T-helper 2 cell treated with Interferon-gamma antibody and Interleukin-4, amounts not matched to agents 5 μg/mL and 100 μg/mL, for 36 hours (primary cell): ENCODE results near the gene SUPT3H.

ENCODE experiments used
- DNase-seq: peaks from one replicate; pipeline ENCODE4 v3.0.0; 2021; ENCODE audit warnings: low spot score
- H3K27ac Mint-ChIP-seq: one replicate; pipeline ENCODE4 v1.8.0; 2021; ENCODE audit warnings: mild to moderate bottlenecking, mixed read lengths
- H3K27me3 Mint-ChIP-seq: one replicate; pipeline ENCODE4 v1.8.0; 2021; ENCODE audit warnings: low read depth, mixed read lengths
- H3K36me3 Mint-ChIP-seq: one replicate; pipeline ENCODE4 v1.8.0; 2021; ENCODE audit warnings: low read depth, mixed read lengths
- H3K4me1 Mint-ChIP-seq: one replicate; pipeline ENCODE4 v1.8.0; 2021; ENCODE audit warnings: low read depth, mixed read lengths
- H3K4me3 Mint-ChIP-seq: one replicate; pipeline ENCODE4 v1.8.0; 2022; ENCODE audit warnings: mild to moderate bottlenecking, moderate library complexity, mixed read lengths
- H3K9me3 Mint-ChIP-seq: one replicate; pipeline ENCODE4 v1.8.0; 2021; ENCODE audit warnings: mixed read lengths

The SUPT3H gene

DNA sequence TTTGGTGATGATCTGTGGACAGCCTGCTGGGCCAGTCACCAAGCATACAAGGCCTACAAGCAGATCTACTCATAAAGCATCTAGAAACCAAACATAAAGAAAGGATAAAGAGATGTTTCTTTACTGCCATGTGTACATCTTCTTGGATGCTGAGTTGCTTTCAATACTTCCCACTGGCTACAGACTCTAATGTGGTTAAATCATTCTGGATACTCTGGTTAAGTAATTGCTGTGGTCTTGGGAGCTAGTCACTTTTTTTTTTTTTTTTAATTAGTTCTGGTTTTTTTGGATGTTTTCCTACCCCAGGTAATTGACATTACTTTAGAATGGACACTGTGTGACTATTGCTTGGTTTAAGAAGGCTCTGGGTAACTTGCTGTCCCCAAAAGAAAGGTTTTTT is 265.0 kb downstream of the SUPT3H start:
- no peaks in the 10 kb centered on the region for H3K36me3 Mint-ChIP-seq
- no peaks in the 10 kb centered on the region for H3K9me3 Mint-ChIP-seq
- DNase-seq = no peak
- H3K27ac Mint-ChIP-seq = no peak overlapping the region
- H3K4me3 Mint-ChIP-seq = no peak overlapping the region
- H3K4me1 Mint-ChIP-seq = peaks cover 40% of the 10 kb centered on the region
- no peaks in the 10 kb centered on the region for H3K27me3 Mint-ChIP-seq

DNA sequence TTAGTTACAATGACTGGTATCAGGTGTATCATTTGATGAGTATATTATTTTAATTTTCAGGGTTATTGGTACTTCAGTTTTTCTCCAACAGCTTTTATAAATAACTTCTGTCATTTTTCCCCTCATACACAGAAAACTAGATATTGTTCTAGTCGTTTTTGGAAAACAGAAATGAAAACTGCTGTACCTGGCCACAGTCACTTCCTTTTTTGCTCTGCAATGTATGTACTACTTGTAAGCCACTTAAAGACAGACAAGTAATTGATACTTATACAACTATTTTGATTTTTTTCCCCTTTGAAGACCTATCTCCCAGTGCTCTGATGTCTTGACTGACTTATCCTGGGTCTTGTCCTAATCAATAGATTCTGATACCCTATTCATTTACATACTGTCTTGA is 268.2 kb downstream of the SUPT3H start:
- DNase-seq = no peak
- Mint-ChIP-seq H3K27ac (peak overlapping the region; percentile 15), H3K27me3 (no peaks in the 10 kb centered on the region), H3K36me3 (no peaks in the 10 kb centered on the region), H3K9me3 (no peaks in the 10 kb centered on the region), H3K4me3 (peak overlapping the region; percentile 41), H3K4me1 (peaks cover 19% of the 10 kb centered on the region)

DNA sequence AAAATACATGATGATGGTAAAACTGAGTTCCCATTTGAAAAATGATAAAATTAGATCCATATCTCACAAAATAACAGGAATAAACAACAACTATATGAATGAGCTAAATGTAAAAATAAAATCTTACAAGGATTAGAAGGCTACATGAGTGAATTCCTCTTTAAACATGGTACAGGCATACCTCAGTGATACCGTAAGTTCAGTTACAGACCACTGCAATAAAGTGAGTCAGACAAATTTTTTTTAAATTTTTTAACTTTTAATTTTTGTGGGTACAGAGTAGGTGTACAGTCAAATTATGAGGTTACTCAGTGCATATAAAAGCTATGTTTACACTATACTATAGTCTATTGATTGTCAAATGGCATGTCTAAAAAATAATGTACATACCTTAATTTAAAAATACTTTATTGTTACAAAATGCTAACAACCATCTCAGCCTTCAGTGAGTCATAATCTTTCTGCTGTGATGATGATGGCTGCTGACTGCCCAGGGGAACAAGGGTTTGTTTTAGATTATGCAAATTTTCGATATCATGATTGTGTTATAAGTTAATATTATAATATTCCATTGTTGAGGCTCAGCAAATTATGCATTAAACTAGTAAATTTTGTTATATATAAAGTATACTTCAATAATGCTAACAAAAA is 272.4 kb downstream of the SUPT3H start:
- H3K4me3 Mint-ChIP-seq = no peak overlapping the region
- H3K27ac Mint-ChIP-seq = no peak overlapping the region
- no peak for DNase-seq
- peaks cover 4% of the 10 kb centered on the region for H3K36me3 Mint-ChIP-seq
- H3K27me3 Mint-ChIP-seq = no peaks in the 10 kb centered on the region
- no peaks in the 10 kb centered on the region for H3K9me3 Mint-ChIP-seq
- peaks cover 16% of the 10 kb centered on the region for H3K4me1 Mint-ChIP-seq

DNA sequence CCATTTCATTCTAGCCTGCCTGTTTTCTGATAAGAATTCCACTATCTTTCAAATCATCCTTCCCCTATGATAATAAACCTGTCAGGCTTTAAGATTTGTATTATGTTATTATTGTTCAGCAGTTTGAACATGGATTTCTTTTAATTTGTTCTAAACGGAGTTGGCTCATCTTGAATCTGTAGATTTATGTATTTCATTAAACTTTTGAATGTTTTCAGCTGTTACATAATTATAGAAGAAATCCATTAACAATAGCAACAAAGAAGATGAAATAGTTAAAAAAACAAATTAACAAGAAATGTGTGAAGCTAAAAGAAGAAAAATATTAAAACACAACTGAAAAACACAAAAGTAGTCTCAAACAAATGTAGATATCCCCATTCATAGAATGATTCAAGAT is 273.3 kb downstream of the SUPT3H start:
- Mint-ChIP-seq H3K9me3 (peaks cover 4% of the 10 kb centered on the region), H3K4me3 (no peak overlapping the region), H3K4me1 (peaks cover 8% of the 10 kb centered on the region), H3K36me3 (peaks cover 4% of the 10 kb centered on the region), H3K27me3 (no peaks in the 10 kb centered on the region), H3K27ac (no peak overlapping the region)
- DNase-seq = no peak

DNA sequence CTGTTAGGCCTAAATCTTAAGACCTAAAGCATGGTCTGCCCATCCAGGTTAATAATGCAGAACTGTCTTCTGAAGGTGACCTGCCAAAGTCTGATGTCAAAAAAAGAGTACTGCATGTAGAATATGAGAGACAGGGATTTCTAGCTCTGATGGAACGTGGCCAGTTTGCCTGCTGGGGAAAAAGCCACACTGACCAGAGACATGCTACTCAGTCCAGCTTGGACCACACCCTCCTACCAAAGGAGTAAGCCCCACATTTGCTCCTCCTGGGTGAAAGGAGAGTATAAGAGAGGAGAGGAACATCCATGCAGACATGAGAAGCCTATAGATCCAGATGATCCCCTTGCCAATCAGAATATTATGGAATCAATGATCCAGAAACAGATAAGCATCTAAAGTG is 279.5 kb downstream of the SUPT3H start:
- Mint-ChIP-seq H3K4me1 (no peaks in the 10 kb centered on the region), H3K27ac (no peak overlapping the region), H3K36me3 (peaks cover 4% of the 10 kb centered on the region), H3K4me3 (no peak overlapping the region), H3K9me3 (peaks cover 4% of the 10 kb centered on the region), H3K27me3 (no peaks in the 10 kb centered on the region)
- DNase-seq = no peak

DNA sequence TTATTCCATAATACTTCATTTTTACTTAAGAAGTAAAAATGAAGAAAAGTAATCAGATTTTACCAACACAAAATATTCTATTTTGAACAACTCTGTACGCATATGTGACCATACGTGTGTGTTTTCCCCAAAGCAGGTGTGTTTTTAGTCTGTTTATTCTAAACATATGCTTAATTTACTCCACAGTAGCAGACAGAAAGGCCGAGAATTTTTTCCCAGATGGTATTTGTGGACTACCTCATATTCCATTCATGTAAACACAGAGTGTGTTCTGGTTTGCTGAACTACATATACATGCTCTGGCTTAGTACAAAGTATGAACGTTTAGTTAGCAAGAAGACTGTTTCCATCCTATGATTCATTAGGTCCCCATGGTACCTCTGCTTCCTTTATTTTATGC is 282.9 kb downstream of the SUPT3H start:
- DNase-seq = no peak
- H3K27me3 Mint-ChIP-seq = no peaks in the 10 kb centered on the region
- H3K4me3 Mint-ChIP-seq = no peak overlapping the region
- H3K27ac Mint-ChIP-seq = no peak overlapping the region
- peaks cover 4% of the 10 kb centered on the region for H3K36me3 Mint-ChIP-seq
- peaks cover under 1% of the 10 kb centered on the region for H3K9me3 Mint-ChIP-seq
- no peaks in the 10 kb centered on the region for H3K4me1 Mint-ChIP-seq

DNA sequence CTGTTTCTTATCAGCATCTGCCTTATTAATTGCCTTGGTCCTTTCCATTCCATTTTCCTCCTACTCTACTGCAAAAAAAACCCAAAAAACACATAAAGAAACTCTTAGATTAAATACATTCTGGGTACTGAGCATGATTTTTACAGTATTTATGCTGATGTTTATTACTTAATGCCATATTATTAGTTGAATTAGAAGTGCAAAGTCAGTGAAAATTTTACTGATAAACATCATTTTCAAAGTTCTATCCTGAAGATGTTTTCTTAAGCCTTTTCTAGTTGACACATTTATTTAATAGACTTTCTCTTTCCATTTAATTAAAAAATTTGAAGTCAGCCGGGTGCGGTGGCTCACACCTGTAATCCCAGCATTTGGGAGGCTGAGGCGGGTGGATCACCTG is 285.6 kb downstream of the SUPT3H start:
- Mint-ChIP-seq H3K36me3 (peaks cover 4% of the 10 kb centered on the region), H3K27ac (no peak overlapping the region), H3K4me3 (no peak overlapping the region), H3K27me3 (no peaks in the 10 kb centered on the region), H3K4me1 (no peaks in the 10 kb centered on the region), H3K9me3 (no peaks in the 10 kb centered on the region)
- DNase-seq = no peak

DNA sequence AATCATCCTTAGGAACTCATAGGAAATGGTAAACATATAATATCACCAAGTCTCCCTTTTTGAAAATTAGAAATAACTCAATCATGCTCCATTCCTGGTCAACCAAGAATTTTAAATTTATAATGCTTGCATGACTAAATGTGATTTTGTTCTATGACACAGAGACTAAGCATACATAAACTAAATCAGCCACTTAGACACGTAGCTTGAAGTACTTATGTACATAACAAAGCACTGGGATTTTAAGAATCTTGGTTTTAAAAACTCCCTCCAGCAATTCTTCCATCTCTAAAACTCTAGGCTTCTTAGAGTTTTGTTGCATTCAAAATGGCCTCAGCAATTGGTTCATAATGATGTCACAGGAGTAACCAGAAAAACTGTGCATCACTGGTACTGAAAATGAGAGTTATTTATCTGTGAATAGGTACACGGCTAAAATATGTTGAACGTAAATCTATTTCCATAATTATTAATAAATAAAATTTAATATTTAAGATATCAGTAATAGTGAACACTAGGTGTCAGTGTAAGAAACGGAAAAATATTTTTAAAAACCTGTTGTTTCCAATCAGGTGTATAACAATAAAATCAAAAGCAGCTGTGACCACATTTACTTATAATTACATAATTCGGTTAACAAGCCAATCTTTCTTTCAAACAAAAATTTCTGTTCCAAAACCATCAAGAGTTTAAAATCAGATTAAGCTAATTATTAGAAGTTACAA is 291.2 kb downstream of the SUPT3H start:
- Mint-ChIP-seq H3K4me1 (peaks cover 15% of the 10 kb centered on the region), H3K27ac (no peak overlapping the region), H3K9me3 (peaks cover 10% of the 10 kb centered on the region), H3K27me3 (no peaks in the 10 kb centered on the region), H3K36me3 (peaks cover 1% of the 10 kb centered on the region), H3K4me3 (no peak overlapping the region)
- no peak for DNase-seq

DNA sequence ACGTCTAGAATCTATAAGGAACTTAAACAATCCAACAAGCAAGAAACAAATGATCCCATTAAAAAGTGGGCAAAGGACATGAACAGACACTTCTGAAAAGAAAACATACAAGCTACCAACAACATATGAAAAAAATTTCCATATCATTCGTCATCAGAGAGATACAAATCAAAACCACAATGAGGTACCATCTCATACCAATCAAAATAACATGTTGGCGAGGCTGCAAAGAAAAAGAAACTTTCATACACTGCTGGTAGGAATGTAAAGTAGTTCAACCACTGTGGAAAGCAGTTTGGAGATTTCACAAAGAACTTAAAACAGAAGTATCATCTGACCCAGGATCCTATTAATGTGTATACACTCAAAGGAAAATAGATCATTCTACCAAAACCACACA is 293.5 kb downstream of the SUPT3H start:
- Mint-ChIP-seq H3K27me3 (no peaks in the 10 kb centered on the region), H3K4me1 (peaks cover 15% of the 10 kb centered on the region), H3K9me3 (peaks cover 23% of the 10 kb centered on the region), H3K27ac (no peak overlapping the region), H3K36me3 (peaks cover 14% of the 10 kb centered on the region), H3K4me3 (no peak overlapping the region)
- DNase-seq = no peak

DNA sequence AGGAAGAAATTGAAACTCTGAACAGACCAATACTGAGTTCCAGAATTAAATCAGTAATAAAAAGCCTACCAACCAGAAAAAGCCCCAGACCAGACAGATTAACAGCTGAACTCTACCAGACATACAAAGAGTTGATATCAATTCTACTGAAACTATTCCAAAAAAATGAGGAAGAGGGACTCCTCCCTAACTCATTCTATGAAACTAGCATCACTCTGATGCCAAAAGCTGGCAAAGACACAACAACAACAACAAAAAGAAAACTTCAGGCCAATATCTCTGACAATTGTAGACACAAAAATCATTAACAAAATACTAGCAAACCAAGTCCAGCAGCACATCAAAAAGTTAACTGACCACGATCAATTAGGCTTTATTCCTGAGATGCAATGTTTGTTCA is 295.6 kb downstream of the SUPT3H start:
- Mint-ChIP-seq H3K4me1 (peaks cover 15% of the 10 kb centered on the region), H3K27ac (no peak overlapping the region), H3K27me3 (no peaks in the 10 kb centered on the region), H3K36me3 (peaks cover 26% of the 10 kb centered on the region), H3K9me3 (peaks cover 40% of the 10 kb centered on the region), H3K4me3 (no peak overlapping the region)
- DNase-seq = no peak

DNA sequence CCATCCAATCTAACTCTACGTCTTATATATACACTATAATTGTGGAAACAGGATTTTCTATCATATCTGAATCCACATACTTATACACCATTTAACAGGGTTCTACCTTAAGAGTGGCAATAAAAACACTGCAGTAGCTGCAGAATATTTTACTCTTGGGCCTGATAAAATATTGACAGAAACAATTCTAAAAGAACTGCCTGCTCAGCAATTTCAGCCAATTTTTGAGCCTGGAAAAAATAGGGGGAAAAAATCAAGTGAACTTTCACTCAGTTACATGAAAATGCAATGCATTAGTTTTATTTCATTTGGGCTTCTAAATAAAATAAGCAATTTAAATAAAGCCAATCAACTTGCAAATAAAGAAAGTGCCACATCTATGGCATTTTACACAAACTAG is 296.1 kb downstream of the SUPT3H start:
- DNase-seq = no peak
- H3K4me1 Mint-ChIP-seq = peaks cover 15% of the 10 kb centered on the region
- no peak overlapping the region for H3K27ac Mint-ChIP-seq
- H3K27me3 Mint-ChIP-seq = no peaks in the 10 kb centered on the region
- H3K4me3 Mint-ChIP-seq = no peak overlapping the region
- peaks cover 29% of the 10 kb centered on the region for H3K36me3 Mint-ChIP-seq
- peaks cover 44% of the 10 kb centered on the region for H3K9me3 Mint-ChIP-seq

DNA sequence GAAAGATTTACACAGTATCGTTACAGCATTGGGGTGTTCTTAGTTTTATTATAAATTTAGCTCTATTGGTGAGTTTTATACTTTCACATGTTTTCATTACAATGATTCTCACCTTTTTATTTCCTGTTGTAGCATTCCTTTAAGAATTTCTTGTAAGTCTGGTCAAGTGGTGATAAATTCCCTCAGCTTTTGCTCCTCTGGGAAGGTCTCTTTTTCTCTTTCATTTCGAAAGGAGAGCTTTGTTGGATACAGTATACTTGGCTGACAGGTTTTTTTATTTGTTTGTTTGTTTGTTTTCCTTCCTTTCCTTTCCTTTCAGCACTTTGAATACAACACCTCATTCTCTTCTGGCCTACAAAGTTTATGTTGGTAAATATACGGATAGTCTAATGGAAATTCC is 299.3 kb downstream of the SUPT3H start:
- H3K4me3 Mint-ChIP-seq = no peak overlapping the region
- peaks cover 35% of the 10 kb centered on the region for H3K9me3 Mint-ChIP-seq
- H3K27me3 Mint-ChIP-seq = no peaks in the 10 kb centered on the region
- no peak for DNase-seq
- peaks cover 7% of the 10 kb centered on the region for H3K4me1 Mint-ChIP-seq
- H3K27ac Mint-ChIP-seq = no peak overlapping the region
- H3K36me3 Mint-ChIP-seq = peaks cover 27% of the 10 kb centered on the region

DNA sequence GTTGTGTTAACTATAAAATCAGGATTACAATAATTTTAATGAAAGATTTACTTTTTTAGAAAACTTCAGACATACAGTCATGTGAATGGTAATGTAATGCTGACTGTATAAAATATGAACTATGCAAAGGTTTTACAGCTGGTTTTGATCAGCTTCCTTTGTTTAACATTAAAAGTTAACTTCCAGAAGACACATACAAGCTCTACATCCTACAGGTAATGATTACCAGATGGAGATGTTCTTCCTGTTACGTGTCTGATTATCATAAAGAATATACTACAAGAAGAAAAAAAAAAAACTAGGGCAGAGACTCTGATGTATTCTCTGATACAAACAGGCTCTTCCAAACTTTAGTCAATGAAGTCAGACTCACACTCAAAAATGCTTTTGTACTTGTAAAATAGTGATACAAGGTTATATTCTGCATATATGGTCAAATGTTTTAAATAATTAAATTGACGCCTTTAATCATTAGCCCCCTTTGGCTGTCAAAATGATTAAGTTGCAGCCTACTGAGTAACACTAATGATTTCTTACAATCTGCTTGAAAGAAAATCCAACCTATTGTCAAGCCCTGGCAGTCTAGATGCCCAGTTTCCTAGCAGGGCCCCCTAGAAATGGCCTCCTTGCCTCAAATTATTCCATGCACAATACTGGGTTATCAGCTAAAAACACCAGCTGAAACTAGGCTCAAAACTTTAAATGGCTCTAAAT is 301.4 kb downstream of the SUPT3H start:
- Mint-ChIP-seq H3K27me3 (no peaks in the 10 kb centered on the region), H3K9me3 (peaks cover 34% of the 10 kb centered on the region), H3K36me3 (peaks cover 27% of the 10 kb centered on the region), H3K27ac (no peak overlapping the region), H3K4me1 (peaks cover 14% of the 10 kb centered on the region), H3K4me3 (no peak overlapping the region)
- no peak for DNase-seq

DNA sequence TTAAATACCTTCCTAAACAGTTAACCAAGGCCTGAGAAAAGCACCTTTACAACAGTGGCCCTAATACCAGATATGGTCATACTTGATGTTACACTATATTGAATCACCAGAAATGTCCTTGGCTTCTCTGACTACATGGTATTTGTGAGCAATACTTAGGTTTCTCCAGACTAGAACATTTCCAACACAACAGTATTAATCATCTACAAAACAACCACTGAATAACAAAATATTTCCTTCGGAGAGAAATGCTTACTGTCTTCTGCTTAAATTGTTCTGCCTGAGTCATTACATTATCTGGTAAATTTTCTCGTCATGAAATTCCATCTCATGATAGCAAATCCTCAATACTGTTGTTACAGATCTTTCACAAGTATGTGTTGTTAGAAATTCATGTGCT is 302.5 kb downstream of the SUPT3H start:
- no peak overlapping the region for H3K27ac Mint-ChIP-seq
- peaks cover 22% of the 10 kb centered on the region for H3K36me3 Mint-ChIP-seq
- DNase-seq = no peak
- peaks cover 14% of the 10 kb centered on the region for H3K4me1 Mint-ChIP-seq
- H3K4me3 Mint-ChIP-seq = no peak overlapping the region
- peaks cover 30% of the 10 kb centered on the region for H3K9me3 Mint-ChIP-seq
- H3K27me3 Mint-ChIP-seq = no peaks in the 10 kb centered on the region
